ENCODE measurements around the gene PFDN2.

The PFDN2 gene

DNA sequence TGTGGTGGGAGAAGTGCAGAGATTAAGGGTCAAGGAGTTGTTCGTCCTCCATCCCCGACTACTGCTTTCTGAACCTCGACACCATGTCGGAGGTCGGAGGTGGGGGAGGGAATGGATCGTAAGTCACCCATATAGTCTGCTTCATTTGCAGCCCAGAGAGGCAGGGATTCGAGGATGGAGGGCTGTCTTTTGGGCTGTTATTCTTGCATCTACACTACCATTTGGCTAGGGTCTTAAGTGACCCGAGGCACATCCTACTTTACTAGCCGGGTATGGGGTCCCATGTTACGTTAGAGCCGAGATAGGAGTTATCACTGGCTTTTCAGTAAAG lies 42.0 kb upstream of the PFDN2 start:
- H3K36me3 ChIP-seq (ENCODE audit: control insufficient read depth in 2 of 2, insufficient read depth in 1 of 2, low read length in 2 of 2) = peaks cover 5 to 77% of the 10 kb centered on the region in 2 experiments; a peak in 2 of 3 replicates
- peak overlapping the region; percentile 78 for H3K4me3 ChIP-seq (ENCODE audit: low read depth, low read length)
- TF ChIP-seq ZNF175 (tag by site-specific recombination; IDR thresholded peaks at IDR 0.05) (no peak), GLI4 (tag by site-specific recombination; IDR thresholded peaks at IDR 0.05) (no peak), ZNF37A (tag by site-specific recombination; IDR thresholded peaks at IDR 0.05) (no peak), ZNF747 (tag by site-specific recombination; IDR thresholded peaks at IDR 0.05) (no peak), ZNF571 (tag by site-specific recombination; IDR thresholded peaks at IDR 0.05) (no peak), ZXDB (tag by site-specific recombination; IDR thresholded peaks at IDR 0.05) (no peak), GLIS2 (tag by site-specific recombination; IDR thresholded peaks at IDR 0.05) (0 out of 2 replicates have a peak, but pooled peaks have one; percentile 31), ZNF335 (tag by site-specific recombination; conservative IDR thresholded peaks at IDR 0.05) (peak; percentile 32; the same call in 1 of the 2 replicates), ZNF202 (tag by site-specific recombination; IDR thresholded peaks at IDR 0.05; ENCODE audit: borderline replicate concordance) (no peak), SP3 (tag by site-specific recombination; IDR thresholded peaks at IDR 0.05) (no peak), ZBTB26 (tag by site-specific recombination; optimal IDR thresholded peaks at IDR 0.05) (no peak), ZFP69B (tag by site-specific recombination; IDR thresholded peaks at IDR 0.05) (no peak), ZNF843 (tag by site-specific recombination; IDR thresholded peaks at IDR 0.05) (no peak), ZNF19 (tag by site-specific recombination; IDR thresholded peaks at IDR 0.05; ENCODE audit: low read depth) (no peak), MZF1 (tag by site-specific recombination; IDR thresholded peaks at IDR 0.05; ENCODE audit: borderline replicate concordance) (no peak), ZFP3 (tag by site-specific recombination; IDR thresholded peaks at IDR 0.05; ENCODE audit: low read depth) (no peak), ZNF311 (tag by site-specific recombination; IDR thresholded peaks at IDR 0.05; ENCODE audit: borderline replicate concordance) (no peak), ZNF133 (tag by site-specific recombination; IDR thresholded peaks at IDR 0.05) (no peak), ZNF837 (tag by site-specific recombination; IDR thresholded peaks at IDR 0.05) (no peak), ZNF223 (tag by site-specific recombination; IDR thresholded peaks at IDR 0.05) (no peak), HOXC10 (CRISPR knock-in tag; IDR thresholded peaks at IDR 0.05) (no peak), ZNF670 (tag by site-specific recombination; IDR thresholded peaks at IDR 0.05; ENCODE audit: low read depth) (no peak), ZNF561 (tag by site-specific recombination; IDR thresholded peaks at IDR 0.05; ENCODE audit: borderline replicate concordance) (no peak), ZNF501 (tag by site-specific recombination; IDR thresholded peaks at IDR 0.05) (0 out of 2 replicates have a peak, but pooled peaks have one; percentile 17), KLF9 (tag by site-specific recombination; IDR thresholded peaks at IDR 0.05; ENCODE audit: low read depth) (no peak), RBAK (tag by site-specific recombination; IDR thresholded peaks at IDR 0.05) (no peak), ZNF48 (tag by site-specific recombination; IDR thresholded peaks at IDR 0.05) (no peak), KLF1 (tag by site-specific recombination; IDR thresholded peaks at IDR 0.05) (no peak), ZNF626 (tag by site-specific recombination; IDR thresholded peaks at IDR 0.05) (no peak), ZFP37 (tag by site-specific recombination; IDR thresholded peaks at IDR 0.05) (peak; percentile 7; the same call in 1 of the 2 replicates)
- TF ChIP-seq, protein P1, sequence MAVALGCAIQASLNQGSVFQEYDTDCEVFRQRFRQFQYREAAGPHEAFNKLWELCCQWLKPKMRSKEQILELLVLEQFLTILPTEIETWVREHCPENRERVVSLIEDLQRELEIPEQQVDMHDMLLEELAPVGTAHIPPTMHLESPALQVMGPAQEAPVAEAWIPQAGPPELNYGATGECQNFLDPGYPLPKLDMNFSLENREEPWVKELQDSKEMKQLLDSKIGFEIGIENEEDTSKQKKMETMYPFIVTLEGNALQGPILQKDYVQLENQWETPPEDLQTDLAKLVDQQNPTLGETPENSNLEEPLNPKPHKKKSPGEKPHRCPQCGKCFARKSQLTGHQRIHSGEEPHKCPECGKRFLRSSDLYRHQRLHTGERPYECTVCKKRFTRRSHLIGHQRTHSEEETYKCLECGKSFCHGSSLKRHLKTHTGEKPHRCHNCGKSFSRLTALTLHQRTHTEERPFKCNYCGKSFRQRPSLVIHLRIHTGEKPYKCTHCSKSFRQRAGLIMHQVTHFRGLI (tag by site-specific recombination; IDR thresholded peaks at IDR 0.05) = no peak
- TF ChIP-seq, protein P2, sequence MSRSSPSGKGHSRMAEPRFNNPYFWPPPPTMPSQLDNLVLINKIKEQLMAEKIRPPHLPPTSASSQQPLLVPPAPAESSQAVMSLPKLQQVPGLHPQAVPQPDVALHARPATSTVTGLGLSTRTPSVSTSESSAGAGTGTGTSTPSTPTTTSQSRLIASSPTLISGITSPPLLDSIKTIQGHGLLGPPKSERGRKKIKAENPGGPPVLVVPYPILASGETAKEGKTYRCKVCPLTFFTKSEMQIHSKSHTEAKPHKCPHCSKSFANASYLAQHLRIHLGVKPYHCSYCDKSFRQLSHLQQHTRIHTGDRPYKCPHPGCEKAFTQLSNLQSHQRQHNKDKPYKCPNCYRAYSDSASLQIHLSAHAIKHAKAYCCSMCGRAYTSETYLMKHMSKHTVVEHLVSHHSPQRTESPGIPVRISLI (tag by site-specific recombination; IDR thresholded peaks at IDR 0.05) = no peak
- TF ChIP-seq, protein P3, sequence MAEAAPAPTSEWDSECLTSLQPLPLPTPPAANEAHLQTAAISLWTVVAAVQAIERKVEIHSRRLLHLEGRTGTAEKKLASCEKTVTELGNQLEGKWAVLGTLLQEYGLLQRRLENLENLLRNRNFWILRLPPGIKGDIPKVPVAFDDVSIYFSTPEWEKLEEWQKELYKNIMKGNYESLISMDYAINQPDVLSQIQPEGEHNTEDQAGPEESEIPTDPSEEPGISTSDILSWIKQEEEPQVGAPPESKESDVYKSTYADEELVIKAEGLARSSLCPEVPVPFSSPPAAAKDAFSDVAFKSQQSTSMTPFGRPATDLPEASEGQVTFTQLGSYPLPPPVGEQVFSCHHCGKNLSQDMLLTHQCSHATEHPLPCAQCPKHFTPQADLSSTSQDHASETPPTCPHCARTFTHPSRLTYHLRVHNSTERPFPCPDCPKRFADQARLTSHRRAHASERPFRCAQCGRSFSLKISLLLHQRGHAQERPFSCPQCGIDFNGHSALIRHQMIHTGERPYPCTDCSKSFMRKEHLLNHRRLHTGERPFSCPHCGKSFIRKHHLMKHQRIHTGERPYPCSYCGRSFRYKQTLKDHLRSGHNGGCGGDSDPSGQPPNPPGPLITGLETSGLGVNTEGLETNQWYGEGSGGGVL (tag by site-specific recombination; IDR thresholded peaks at IDR 0.05) = no peak
- POLR2A ChIA-PET = interaction anchor here (0.6 kb wide), 1 partner anchor 66 kb away, joined by 4 read pairs; the partner anchor contains the start of gene TOMM40L
- CTCF ChIA-PET = no interaction called here
- no peaks in the 10 kb centered on the region for H3K9me3 ChIP-seq (ENCODE audit: control insufficient read depth, insufficient read depth, low read depth, low read length)
- H3K27ac ChIP-seq (ENCODE audit: extremely low read depth, low read depth, low read length) = peak overlapping the region; percentile 65
- H3K4me1 ChIP-seq (ENCODE audit: control insufficient read depth, insufficient read depth, low read length) = 0 out of 2 replicates have a peak, but pooled peaks cover 4% of the 10 kb centered on the region

Data from HEK293 (cell line).